NT2/D1 (cell line): ENCODE results near the gene ASB14.
"Not testable (repeated sequence)": the region's sequence is repeated elsewhere in the genome, so short reads cannot be mapped to it uniquely, and the experiment has no call there.

Experiments
- DNase-seq: peaks from one replicate; pipeline ENCODE4 v3.0.0-alpha.2; 2011; ENCODE audit warnings: low read depth, low spot score
- H3K27me3 ChIP-seq: 2 replicates; pipeline ENCODE4 v1.6.0; 2011; ENCODE audit warnings: mild to moderate bottlenecking; ENCODE audit not compliant: insufficient read length, insufficient read depth
- H3K36me3 ChIP-seq: 2 replicates; pipeline ENCODE4 v1.6.1; 2011; ENCODE audit warnings: mild to moderate bottlenecking, low read length, mixed read lengths; ENCODE audit not compliant: insufficient read depth, insufficient read length
- H3K4me1 ChIP-seq: 2 replicates; pipeline ENCODE4 v1.5.1; 2011; ENCODE audit not compliant: insufficient read depth, insufficient read length
- H3K4me3 ChIP-seq: 2 replicates; pipeline ENCODE4 v1.5.1; 2011; ENCODE audit warnings: low read depth; ENCODE audit not compliant: insufficient read length
- H3K9ac ChIP-seq: 2 replicates; pipeline ENCODE4 v1.6.0; 2011; ENCODE audit warnings: low read depth; ENCODE audit not compliant: insufficient read length
- H3K9me3 ChIP-seq: 2 replicates; pipeline ENCODE4 v1.5.1; 2011; ENCODE audit warnings: mild to moderate bottlenecking, low read length; ENCODE audit not compliant: insufficient read depth
- SUZ12 ChIP-seq: IDR thresholded peaks from 2 replicates; pipeline ENCODE4 v1.6.1; 2011; ENCODE audit not compliant: insufficient read length, insufficient read depth; ENCODE audit errors: extremely low read depth
- YY1 ChIP-seq: IDR thresholded peaks from 2 replicates; pipeline ENCODE4 v1.6.1; 2011; ENCODE audit not compliant: insufficient read length, insufficient read depth
- ZNF274 ChIP-seq: IDR thresholded peaks from 2 replicates; pipeline ENCODE4 v1.6.1; 2011; ENCODE audit warnings: mild to moderate bottlenecking, low read depth, low read length

Gene ASB14

DNA sequence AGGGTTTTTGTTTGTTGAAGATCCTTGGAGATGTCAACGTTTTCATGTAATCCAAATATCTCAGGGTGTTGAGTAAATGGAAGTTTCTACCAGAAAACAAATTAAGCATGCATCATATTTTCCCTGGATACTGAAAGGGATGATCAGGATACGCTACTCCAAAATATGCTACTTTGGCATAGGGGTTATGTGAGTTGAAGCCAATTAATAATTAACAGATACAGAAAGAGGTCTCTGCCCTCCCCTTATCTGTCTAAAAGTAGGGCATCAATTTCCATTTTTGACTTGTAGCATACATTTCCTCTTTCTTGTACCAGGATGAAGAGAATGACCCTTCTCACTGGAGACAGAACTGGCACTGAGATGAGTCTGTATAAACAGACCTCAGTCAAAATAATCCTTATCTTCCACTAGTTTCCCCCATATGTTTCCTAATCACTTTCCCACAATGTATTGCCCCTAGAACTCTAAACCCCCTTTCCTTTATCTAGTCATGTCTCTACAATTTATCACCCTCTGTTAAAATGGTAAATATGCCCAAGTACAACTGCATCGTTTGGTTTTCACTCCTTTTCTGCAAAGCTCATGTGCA is 17.4 kb upstream of the ASB14 start:
- Histone ChIP-seq H3K9me3 (no peaks in the 10 kb centered on the region), H3K36me3 (no peaks in the 10 kb centered on the region), H3K4me1 (no peaks in the 10 kb centered on the region), H3K4me3 (no peak overlapping the region), H3K9ac (no peak overlapping the region), H3K27me3 (no peaks in the 10 kb centered on the region)
- no peak for DNase-seq
- TF ChIP-seq ZNF274 (no peak), YY1 (no peak), SUZ12 (no peak)

DNA sequence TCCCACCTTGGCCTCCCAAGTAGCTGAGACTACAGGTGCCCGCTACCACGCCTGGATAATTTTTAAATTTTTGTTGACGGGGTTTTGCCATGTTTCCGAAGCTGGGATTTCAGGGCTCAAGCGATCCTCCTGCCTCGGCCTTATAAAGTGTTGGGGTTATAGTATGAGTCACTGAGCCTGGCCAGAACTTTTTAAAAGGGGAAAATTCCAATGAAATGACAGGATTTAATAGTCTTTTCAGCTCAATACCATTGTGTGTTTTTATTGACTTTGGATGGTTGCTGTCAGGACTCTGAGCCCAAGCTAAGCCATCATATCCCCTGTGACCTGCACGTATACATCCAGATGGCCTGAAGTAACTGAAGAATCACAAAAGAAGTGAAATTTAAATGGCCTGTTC is 11.0 kb upstream of the ASB14 start:
- not testable (repeated sequence) for H3K4me1 ChIP-seq, DNase-seq, H3K4me3 ChIP-seq, H3K36me3 ChIP-seq, H3K9ac ChIP-seq, H3K9me3 ChIP-seq, H3K27me3 ChIP-seq

DNA sequence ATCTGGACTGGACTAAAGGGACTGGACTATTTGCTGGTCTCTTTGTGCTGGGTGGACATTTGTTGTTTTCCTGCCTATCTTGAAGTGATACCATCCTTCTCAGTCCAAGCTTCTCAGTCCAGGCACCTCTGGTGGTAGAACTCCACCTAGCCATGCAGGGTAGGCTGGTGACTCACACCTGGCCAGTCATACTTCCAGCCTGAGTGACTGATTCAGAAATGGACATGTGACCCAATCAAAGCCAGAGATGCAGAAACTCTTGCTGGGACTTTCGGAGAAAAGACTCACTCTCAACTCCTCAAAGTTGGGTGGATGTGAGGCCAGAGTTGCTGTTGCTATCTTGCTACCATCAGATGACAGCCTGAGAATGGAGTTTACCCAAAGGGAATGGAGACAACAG is 5.6 kb upstream of the ASB14 start:
- Histone ChIP-seq H3K9ac (no peak overlapping the region), H3K9me3 (no peaks in the 10 kb centered on the region), H3K4me1 (no peaks in the 10 kb centered on the region), H3K27me3 (no peaks in the 10 kb centered on the region), H3K4me3 (no peak overlapping the region), H3K36me3 (no peaks in the 10 kb centered on the region)
- no peak for DNase-seq
- TF ChIP-seq SUZ12 (no peak), YY1 (no peak), ZNF274 (no peak)

GRCh38 chr3:57292897-57293526 is 527 bp upstream of the ASB14 start:
- Histone ChIP-seq H3K4me3 (no peak overlapping the region), H3K9me3 (no peaks in the 10 kb centered on the region), H3K36me3 (no peaks in the 10 kb centered on the region), H3K9ac (no peak overlapping the region), H3K4me1 (no peaks in the 10 kb centered on the region), H3K27me3 (no peaks in the 10 kb centered on the region)
- no peak for DNase-seq
- no peak for TF ChIP-seq SUZ12
- TF ChIP-seq YY1, result no peak
- no peak for TF ChIP-seq ZNF274

DNA sequence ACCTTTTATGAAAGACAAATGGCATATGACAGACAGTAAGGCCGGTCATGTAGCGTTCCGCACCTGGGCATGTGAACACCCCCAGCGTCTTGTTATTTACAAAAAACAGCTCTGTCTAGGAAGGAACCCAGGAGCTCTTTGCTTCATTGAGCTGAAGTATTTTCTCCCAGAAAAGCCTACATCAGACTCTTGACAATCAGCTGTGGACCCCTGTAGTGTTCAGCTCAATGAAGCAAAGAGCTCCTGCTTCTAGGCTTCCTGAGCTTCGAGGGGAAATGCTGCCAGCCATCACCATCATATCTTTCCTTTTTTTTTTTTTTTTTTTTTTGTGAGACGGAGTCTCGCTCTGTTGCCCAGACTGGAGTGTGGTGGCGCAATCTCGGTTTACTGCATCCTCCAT is 4.1 kb downstream of the ASB14 start:
- no peaks in the 10 kb centered on the region for H3K27me3 ChIP-seq
- peaks cover 4% of the 10 kb centered on the region; the same call in 1 of the 2 replicates for H3K9me3 ChIP-seq
- H3K9ac ChIP-seq, result no peak overlapping the region
- no peaks in the 10 kb centered on the region for H3K36me3 ChIP-seq
- no peak for TF ChIP-seq SUZ12
- DNase-seq, result no peak
- H3K4me3 ChIP-seq, result no peak overlapping the region
- no peaks in the 10 kb centered on the region for H3K4me1 ChIP-seq

DNA sequence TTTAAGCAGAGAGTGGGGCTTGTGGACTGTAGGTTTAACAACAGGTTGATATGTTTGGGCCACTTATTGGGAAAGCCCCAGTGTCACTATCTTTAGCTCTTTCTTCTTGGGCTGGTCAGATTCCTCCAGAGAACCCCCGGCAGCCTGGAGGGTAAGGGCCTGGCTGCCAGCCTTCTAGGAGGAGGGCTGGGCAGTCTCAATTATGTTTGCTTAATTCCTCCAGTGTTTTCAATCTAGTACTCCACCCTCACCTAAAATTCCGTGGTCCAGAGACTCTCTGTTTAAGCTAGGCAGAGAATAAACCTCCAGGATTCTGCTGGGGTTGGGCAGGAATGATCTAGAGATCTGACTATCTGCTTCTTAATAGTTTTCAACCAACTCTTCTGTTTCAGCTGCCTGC is 5.3 kb downstream of the ASB14 start:
- peaks cover 4% of the 10 kb centered on the region; the same call in 1 of the 2 replicates for H3K9me3 ChIP-seq
- no peaks in the 10 kb centered on the region for H3K4me1 ChIP-seq
- H3K27me3 ChIP-seq, result no peaks in the 10 kb centered on the region
- no peak overlapping the region for H3K4me3 ChIP-seq
- no peak overlapping the region for H3K9ac ChIP-seq
- no peak for TF ChIP-seq SUZ12
- H3K36me3 ChIP-seq, result no peaks in the 10 kb centered on the region
- DNase-seq, result no peak

GRCh38 chr3:57283334-57283733 is 9.2 kb downstream of the ASB14 start:
- no peak for DNase-seq
- Histone ChIP-seq H3K9ac (no peak overlapping the region), H3K9me3 (peaks cover 26% of the 10 kb centered on the region; the same call in 1 of the 2 replicates), H3K4me1 (no peaks in the 10 kb centered on the region), H3K36me3 (no peaks in the 10 kb centered on the region), H3K27me3 (no peaks in the 10 kb centered on the region), H3K4me3 (no peak overlapping the region)
- TF ChIP-seq ZNF274 (no peak), YY1 (no peak), SUZ12 (no peak)

DNA sequence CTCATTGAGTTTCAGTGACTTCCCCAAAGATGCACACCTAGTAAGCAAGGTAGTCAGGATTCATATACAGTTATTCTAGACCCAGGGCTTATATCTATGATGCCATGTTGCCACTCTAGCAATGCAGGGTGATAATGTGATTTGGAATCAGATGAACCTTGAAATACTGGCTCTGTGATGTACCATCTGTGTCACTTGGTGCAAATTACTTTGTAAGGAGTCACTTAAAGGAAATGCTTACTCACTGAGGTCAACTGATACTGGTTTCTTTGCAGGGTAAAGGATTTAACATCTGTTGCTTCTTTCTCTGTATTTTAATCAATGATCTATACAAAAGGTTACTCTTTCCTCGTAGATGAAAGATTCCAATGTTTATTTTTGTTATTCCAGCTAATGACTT is 10.8 kb downstream of the ASB14 start:
- H3K27me3 ChIP-seq, result no peaks in the 10 kb centered on the region
- peaks cover 28% of the 10 kb centered on the region; the same call in 1 of the 2 replicates for H3K9me3 ChIP-seq
- H3K4me1 ChIP-seq, result no peaks in the 10 kb centered on the region
- TF ChIP-seq ZNF274, result no peak
- TF ChIP-seq YY1, result no peak
- TF ChIP-seq SUZ12, result no peak
- no peak for DNase-seq
- no peak overlapping the region for H3K4me3 ChIP-seq
- H3K36me3 ChIP-seq, result no peaks in the 10 kb centered on the region
- no peak overlapping the region for H3K9ac ChIP-seq
